Activated B cell treated with CpG ODN at 0.5 μM for 24 hours (primary cell): ENCODE results near the gene HHIP. TPM values are rescaled to one million over a fixed set of nuclear protein-coding genes. Genes with fewer than 3 reads are reported as not detected.

ENCODE experiments used
- ATAC-seq: fragments of 200-7000 bp; cut with Tn5 transposase; one replicate; pipeline ENCODE4 v1.10.0; 2021; ENCODE audit warnings: low read depth, mild to moderate bottlenecking, moderate library complexity
- CTCF ChIA-PET: fragments of 350-600 bp; sonication (Branson Sonifier 250); formaldehyde crosslinking; loops from one replicate; lab custom pipeline; 2021; ENCODE audit warnings: antibody characterized with exemption; lab: Charles Lee
- POLR2A ChIA-PET: fragments of 350-600 bp; sonication (Branson Sonifier 250); formaldehyde crosslinking; loops from one replicate; lab custom pipeline; 2021; ENCODE audit warnings: antibody characterized with exemption; lab: Charles Lee
- DNase-seq: peaks from one replicate; pipeline ENCODE4 v3.0.0; 2022
- H3K27ac Mint-ChIP-seq: one replicate; pipeline ENCODE4 v1.8.0; 2020; ENCODE audit warnings: mixed read lengths
- H3K27me3 Mint-ChIP-seq: one replicate; pipeline ENCODE4 v1.8.0; 2021; ENCODE audit warnings: mixed read lengths
- H3K36me3 Mint-ChIP-seq: one replicate; pipeline ENCODE4 v1.8.0; 2021; ENCODE audit warnings: low read depth, mixed read lengths
- H3K4me1 Mint-ChIP-seq: one replicate; pipeline ENCODE4 v1.8.0; 2021; ENCODE audit warnings: mixed read lengths
- H3K4me3 Mint-ChIP-seq: one replicate; pipeline ENCODE4 v1.8.0; 2020; ENCODE audit warnings: mild to moderate bottlenecking, mixed read lengths
- H3K9me3 Mint-ChIP-seq: one replicate; pipeline ENCODE4 v1.8.0; 2020; ENCODE audit warnings: mixed read lengths
- intact Hi-C: fragments of 100-400 bp; cut with micrococcal nuclease; formaldehyde crosslinking; loops from one replicate; pipeline ENCODE4 v1.15.1; 2024
- total RNA-seq: library from RNA; stranded (reverse); gene quantifications from 2 replicates; pipeline ENCODE4 v1.2.3, GENCODE V29; 2022
- TF ChIP-seq, protein P1 (sequence below): fragments of 200-600 bp; IDR thresholded peaks from one replicate; pipeline ENCODE4 v1.8.0; 2022; ENCODE audit warnings: antibody characterized with exemption, mild to moderate bottlenecking

The HHIP gene
- total RNA-seq, 1 donor from 2014 or later, result not detected

DNA sequence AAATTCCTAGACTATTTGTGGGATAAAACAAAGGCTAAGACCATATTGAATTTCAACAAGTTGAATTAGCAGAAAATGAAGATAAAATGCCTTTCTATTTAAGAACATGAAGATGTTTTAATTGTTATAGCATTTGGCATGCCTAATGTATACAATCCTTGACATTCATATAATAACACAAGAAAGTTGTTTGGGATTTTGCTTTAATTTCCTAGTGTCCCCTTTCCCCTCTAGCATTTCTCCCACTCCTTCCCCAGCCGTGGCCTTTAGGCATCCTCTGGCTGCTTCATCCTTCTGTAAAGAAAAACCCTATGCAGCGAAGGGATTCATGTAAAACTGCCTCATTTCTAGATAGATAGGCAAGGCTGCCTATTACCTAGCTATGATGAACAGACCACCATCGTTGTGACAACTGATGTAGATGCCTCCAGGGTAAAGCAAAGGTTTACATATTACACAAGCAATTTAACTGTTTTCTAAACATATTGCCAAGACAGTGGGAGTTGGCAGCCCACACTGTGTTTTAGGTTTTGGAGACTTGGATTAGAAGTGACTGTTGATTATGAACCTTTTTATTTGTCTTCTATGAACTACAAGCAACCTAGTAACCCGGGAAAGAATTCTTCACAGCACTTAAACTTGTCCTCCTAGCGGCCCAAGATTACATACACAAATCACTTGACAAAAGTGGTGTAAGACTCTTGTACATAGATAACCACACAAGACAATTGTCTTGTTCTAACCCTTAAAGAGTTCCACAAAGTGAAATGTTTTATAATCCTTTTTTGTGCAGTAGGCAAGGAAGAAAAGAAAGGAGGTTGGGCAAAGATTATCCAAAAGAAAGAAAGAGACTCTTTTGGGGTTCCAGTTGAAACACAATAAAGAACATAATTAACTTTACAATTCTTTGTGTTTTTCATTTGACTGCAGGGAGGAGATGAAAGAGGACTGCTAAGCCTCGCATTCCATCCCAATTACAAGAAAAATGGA is 59.9 kb downstream of the HHIP start:
- Mint-ChIP-seq H3K27ac (no peak overlapping the region), H3K4me3 (no peak overlapping the region), H3K27me3 (no peaks in the 10 kb centered on the region), H3K9me3 (no peaks in the 10 kb centered on the region), H3K36me3 (no peaks in the 10 kb centered on the region), H3K4me1 (no peaks in the 10 kb centered on the region)
- intact Hi-C loops, result no loop called here
- TF ChIP-seq, protein P1, sequence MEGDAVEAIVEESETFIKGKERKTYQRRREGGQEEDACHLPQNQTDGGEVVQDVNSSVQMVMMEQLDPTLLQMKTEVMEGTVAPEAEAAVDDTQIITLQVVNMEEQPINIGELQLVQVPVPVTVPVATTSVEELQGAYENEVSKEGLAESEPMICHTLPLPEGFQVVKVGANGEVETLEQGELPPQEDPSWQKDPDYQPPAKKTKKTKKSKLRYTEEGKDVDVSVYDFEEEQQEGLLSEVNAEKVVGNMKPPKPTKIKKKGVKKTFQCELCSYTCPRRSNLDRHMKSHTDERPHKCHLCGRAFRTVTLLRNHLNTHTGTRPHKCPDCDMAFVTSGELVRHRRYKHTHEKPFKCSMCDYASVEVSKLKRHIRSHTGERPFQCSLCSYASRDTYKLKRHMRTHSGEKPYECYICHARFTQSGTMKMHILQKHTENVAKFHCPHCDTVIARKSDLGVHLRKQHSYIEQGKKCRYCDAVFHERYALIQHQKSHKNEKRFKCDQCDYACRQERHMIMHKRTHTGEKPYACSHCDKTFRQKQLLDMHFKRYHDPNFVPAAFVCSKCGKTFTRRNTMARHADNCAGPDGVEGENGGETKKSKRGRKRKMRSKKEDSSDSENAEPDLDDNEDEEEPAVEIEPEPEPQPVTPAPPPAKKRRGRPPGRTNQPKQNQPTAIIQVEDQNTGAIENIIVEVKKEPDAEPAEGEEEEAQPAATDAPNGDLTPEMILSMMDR, result no peak
- ChIA-PET POLR2A (no interaction called here), CTCF (no interaction called here)
- no peak for ATAC-seq
- DNase-seq, result no peak

DNA sequence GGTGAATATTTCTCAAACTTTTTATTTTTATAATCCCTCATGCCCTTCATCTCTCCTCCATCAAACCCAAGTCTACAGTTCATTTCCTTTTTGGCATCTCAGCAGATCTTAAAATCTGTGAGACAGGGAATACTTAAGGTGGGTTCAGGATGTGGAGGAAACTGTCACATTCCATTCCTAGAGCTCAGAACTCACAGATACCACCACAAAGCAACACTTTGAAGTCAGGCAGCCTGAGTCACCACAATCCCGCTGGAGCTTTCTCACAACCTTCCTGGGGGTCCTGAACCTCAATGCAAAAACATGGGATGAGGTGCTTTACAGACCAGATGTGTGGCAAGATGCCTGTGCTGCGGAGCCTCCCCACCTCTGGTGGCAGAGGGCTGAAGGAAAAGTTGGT is 63.2 kb downstream of the HHIP start:
- CTCF ChIA-PET, result no interaction called here
- Mint-ChIP-seq H3K27me3 (no peaks in the 10 kb centered on the region), H3K9me3 (no peaks in the 10 kb centered on the region), H3K36me3 (no peaks in the 10 kb centered on the region), H3K4me3 (no peak overlapping the region), H3K4me1 (no peaks in the 10 kb centered on the region), H3K27ac (no peak overlapping the region)
- ATAC-seq, result no peak
- intact Hi-C loops, result no loop called here
- POLR2A ChIA-PET, result no interaction called here
- no peak for DNase-seq
- TF ChIP-seq, protein P1, result no peak

DNA sequence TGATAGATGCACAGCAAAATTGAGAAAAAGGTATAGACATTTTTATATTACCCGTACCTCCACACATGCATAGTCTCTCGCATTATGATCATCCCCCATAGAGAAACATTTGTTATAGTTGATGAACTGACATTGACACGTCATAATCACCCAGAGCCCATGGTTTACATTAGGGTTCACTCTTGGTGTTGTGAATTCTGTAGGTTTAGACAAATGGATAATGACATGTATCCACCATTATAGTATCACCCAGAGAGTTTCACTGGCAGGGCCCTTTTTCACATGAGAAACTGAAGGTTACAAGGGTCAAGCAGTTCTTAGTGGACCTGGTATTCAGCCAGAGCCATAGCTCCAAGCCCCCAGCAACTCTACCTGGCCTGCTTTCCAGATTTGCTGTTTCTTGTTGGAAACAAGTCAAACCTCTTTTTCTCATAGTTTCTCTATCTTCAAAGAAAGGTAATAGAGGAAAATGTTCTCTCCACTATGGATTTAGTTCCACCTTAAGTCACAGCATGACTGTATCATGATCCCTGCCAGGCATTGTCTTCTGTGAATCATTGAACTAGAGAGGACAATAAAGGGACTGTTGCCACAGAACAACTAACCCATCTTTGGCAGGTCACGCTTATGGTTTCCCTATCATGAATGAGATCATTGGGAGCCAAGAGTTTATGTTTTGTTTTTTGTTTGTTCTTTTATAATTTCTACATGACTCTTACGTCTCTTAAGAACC is 64.0 kb downstream of the HHIP start:
- H3K9me3 Mint-ChIP-seq, result no peaks in the 10 kb centered on the region
- no peak overlapping the region for H3K27ac Mint-ChIP-seq
- CTCF ChIA-PET, result no interaction called here
- H3K4me1 Mint-ChIP-seq, result no peaks in the 10 kb centered on the region
- no peak for DNase-seq
- H3K4me3 Mint-ChIP-seq, result no peak overlapping the region
- no peaks in the 10 kb centered on the region for H3K27me3 Mint-ChIP-seq
- no peak for ATAC-seq
- POLR2A ChIA-PET, result no interaction called here
- TF ChIP-seq, protein P1, result no peak
- intact Hi-C loops, result no loop called here
- H3K36me3 Mint-ChIP-seq, result no peaks in the 10 kb centered on the region

DNA sequence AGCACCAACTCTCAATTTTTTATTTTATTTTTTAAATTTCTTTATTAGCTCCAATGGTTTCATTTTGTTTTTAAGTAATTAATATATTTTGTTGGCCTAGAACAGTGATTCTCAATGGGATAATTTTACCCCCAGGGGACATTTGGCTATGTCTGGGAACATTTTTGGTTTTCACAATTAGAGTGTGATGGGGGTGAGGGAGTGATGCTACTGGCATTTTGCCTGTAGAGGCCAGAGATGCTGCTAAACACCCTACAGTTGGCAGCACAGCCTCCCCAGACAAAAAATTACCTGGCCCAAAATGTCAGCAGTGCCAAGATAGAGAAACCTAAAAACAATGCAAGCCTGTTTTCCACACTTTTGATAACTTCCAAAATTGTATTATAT is 64.6 kb downstream of the HHIP start:
- no peak overlapping the region for H3K4me3 Mint-ChIP-seq
- ATAC-seq, result no peak
- H3K4me1 Mint-ChIP-seq, result peaks cover 3% of the 10 kb centered on the region
- intact Hi-C loops, result no loop called here
- H3K9me3 Mint-ChIP-seq, result no peaks in the 10 kb centered on the region
- H3K27me3 Mint-ChIP-seq, result no peaks in the 10 kb centered on the region
- ChIA-PET POLR2A (no interaction called here), CTCF (no interaction called here)
- no peak overlapping the region for H3K27ac Mint-ChIP-seq
- no peak for DNase-seq
- TF ChIP-seq, protein P1, result no peak
- H3K36me3 Mint-ChIP-seq, result no peaks in the 10 kb centered on the region
